ENCODE results near the gene FOXE1. TPM values are rescaled to one million over a fixed set of nuclear protein-coding genes. Genes with fewer than 3 reads are reported as not detected.

Gene FOXE1
- total and polyA plus RNA-seq, 10 of the 15 experiments (the other 5 are each of a cell fraction or from before 2014, with no cell fraction given): not detected

DNA sequence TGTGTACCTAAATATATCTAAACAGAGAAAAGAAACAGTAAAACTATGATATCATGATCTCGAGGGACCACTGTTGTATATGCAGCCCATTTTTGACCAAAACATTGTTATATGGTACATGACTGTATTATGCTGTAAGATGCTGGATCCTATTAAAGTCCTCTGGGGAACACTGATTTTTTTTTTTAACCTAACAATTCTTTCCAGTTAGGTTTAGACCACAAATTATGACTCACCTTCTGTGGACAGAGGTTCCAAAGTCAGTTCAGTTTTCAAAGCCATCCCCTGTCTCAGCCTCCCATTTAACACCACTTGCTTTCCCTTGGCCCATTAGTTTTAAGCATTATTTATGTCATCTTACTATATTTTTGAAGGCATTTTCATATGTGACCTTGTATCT is 42.2 kb downstream of the FOXE1 start (continued):
- TF ChIP-seq MTA3 (IDR thresholded peaks at IDR 0.05; ENCODE audit: borderline replicate concordance, low read length): no peak
- TF ChIP-seq, protein P1, sequence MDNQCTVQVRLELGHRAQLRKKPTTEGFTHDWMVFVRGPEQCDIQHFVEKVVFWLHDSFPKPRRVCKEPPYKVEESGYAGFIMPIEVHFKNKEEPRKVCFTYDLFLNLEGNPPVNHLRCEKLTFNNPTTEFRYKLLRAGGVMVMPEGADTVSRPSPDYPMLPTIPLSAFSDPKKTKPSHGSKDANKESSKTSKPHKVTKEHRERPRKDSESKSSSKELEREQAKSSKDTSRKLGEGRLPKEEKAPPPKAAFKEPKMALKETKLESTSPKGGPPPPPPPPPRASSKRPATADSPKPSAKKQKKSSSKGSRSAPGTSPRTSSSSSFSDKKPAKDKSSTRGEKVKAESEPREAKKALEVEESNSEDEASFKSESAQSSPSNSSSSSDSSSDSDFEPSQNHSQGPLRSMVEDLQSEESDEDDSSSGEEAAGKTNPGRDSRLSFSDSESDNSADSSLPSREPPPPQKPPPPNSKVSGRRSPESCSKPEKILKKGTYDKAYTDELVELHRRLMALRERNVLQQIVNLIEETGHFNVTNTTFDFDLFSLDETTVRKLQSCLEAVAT (IDR thresholded peaks at IDR 0.05): no peak
- TF ChIP-seq, protein P2, sequence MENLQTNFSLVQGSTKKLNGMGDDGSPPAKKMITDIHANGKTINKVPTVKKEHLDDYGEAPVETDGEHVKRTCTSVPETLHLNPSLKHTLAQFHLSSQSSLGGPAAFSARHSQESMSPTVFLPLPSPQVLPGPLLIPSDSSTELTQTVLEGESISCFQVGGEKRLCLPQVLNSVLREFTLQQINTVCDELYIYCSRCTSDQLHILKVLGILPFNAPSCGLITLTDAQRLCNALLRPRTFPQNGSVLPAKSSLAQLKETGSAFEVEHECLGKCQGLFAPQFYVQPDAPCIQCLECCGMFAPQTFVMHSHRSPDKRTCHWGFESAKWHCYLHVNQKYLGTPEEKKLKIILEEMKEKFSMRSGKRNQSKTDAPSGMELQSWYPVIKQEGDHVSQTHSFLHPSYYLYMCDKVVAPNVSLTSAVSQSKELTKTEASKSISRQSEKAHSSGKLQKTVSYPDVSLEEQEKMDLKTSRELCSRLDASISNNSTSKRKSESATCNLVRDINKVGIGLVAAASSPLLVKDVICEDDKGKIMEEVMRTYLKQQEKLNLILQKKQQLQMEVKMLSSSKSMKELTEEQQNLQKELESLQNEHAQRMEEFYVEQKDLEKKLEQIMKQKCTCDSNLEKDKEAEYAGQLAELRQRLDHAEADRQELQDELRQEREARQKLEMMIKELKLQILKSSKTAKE (IDR thresholded peaks at IDR 0.05; ENCODE audit: low read depth, poor library complexity, severe bottlenecking): no peak

DNA sequence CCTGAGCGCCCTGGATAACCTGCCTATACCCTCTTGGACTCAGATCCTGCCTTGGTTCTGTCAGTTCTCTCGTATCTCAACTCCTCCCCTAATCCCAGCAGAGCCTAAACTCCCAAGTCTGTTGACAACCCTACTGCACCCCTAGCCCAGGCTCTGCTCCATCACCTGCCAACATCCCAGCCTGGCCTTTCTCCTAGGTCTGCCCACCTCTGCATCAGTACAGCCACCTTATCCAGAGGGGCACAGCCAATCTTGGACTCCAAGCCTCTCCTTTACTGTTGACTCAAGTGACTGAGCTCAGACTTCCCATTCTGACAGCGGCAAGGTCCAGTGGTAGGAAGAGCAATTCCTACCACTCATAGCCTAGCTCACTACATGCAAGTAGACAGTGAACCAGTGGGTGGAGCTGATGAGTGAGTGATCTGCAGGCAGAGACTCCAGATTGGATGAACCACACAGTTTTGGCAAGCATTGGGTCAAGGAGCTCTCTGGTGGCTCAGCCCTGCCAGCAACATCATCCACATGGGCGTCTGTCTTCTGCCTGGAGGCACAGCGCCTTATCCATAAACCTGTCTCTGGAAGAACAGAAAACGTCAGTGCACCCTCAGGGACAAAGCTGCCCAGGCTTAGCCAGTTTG is 42.8 kb downstream of the FOXE1 start:
- no peaks in the 10 kb centered on the region for H3K9me3 ChIP-seq (replicated peaks; ENCODE audit: control insufficient read depth, insufficient read depth, low read length)
- RAD21 ChIA-PET (ENCODE audit: unreplicated experiment): no interaction called here
- no peaks in the 10 kb centered on the region for H3K79me2 ChIP-seq (ENCODE audit: control insufficient read depth, insufficient read depth, low read length)
- no peak for FAIRE-seq
- WGBS (ENCODE audit: insufficient coverage, insufficient replicate concordance, low lambda C conversion rate, missing lambda C conversion rate): 81% methylated on average over 6 of the region's 6 CpGs
- H3K27ac ChIP-seq (ENCODE audit: control insufficient read depth, insufficient read depth): no peak overlapping the region
- no peaks in the 10 kb centered on the region for H4K20me1 ChIP-seq (ENCODE audit: control insufficient read depth, insufficient read depth)
- DNase-seq (ENCODE audit: low read depth, low spot score): no peak
- H3K4me3 ChIP-seq: no peak overlapping the region
- BruUV-seq (replicated peaks): no TSS peak
- H3K4me1 ChIP-seq (ENCODE audit: control insufficient read depth, insufficient read depth, low read length): no peaks in the 10 kb centered on the region
- no peaks in the 10 kb centered on the region; a peak in 1 of 4 replicates for H3K36me3 ChIP-seq (ENCODE audit: control insufficient read depth in 2 of 2, insufficient read depth in 2 of 2, low read length in 1 of 2)
- no peak overlapping the region for H3K9ac ChIP-seq (ENCODE audit: control insufficient read depth, insufficient read depth, low read length)
- H2AFZ ChIP-seq (ENCODE audit: control insufficient read depth, low read depth, low read length): no peak overlapping the region
- POLR2A ChIA-PET: no interaction called here
- H3K4me2 ChIP-seq (ENCODE audit: control insufficient read depth, insufficient read depth): no peak overlapping the region
- peak; percentile 70 for ATAC-seq
- in situ Hi-C loops (cut with MboI): no loop called here
- CTCF ChIA-PET: no interaction called here
- SMC1A ChIA-PET (ENCODE audit: uncharacterized antibody, unreplicated experiment): interaction anchor here (0.5 kb wide), 1 partner anchor 130 kb away, joined by 3 read pairs; no protein-coding TSS in a partner anchor
- intact Hi-C loops (cut with micrococcal nuclease; ENCODE audit: unreplicated experiment): no loop called here
- H3K27me3 ChIP-seq (replicated peaks in 1 of 2; ENCODE audit: control insufficient read depth in 2 of 2, insufficient read depth in 2 of 2, low read length in 1 of 2): no peaks in the 10 kb centered on the region
- 0 out of 2 replicates have a peak, but pooled peaks have one; percentile 21 for TF ChIP-seq NFYB (IDR thresholded peaks at IDR 0.05; ENCODE audit: insufficient read depth, low read depth, low read length)
- TF ChIP-seq MYC (IDR thresholded peaks at IDR 0.05; ENCODE audit: insufficient read depth, insufficient read length, insufficient replicate concordance, low read length, severe bottlenecking): no peak
- TF ChIP-seq, protein P3, sequence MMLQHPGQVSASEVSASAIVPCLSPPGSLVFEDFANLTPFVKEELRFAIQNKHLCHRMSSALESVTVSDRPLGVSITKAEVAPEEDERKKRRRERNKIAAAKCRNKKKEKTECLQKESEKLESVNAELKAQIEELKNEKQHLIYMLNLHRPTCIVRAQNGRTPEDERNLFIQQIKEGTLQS (IDR thresholded peaks at IDR 0.05; ENCODE audit: borderline replicate concordance, extremely low read depth, low read depth, low read length): no peak
- no peak for TF ChIP-seq RAD21 (IDR thresholded peaks at IDR 0.05; ENCODE audit: insufficient read depth, low read depth, low read length)
- TF ChIP-seq BHLHE40 (IDR thresholded peaks at IDR 0.05; ENCODE audit: borderline replicate concordance in 1 of 2, low read depth in 2 of 2, low read length in 1 of 2): no peak
- no peak for TF ChIP-seq SP1 (IDR thresholded peaks at IDR 0.05; ENCODE audit: low read depth, low read length)
- no peak for TF ChIP-seq DPF2 (IDR thresholded peaks at IDR 0.05)
- no peak for TF ChIP-seq STAT1 (conservative IDR thresholded peaks at IDR 0.05)
- no peak for TF ChIP-seq ZNF24 (IDR thresholded peaks at IDR 0.05)
- no peak for TF ChIP-seq TCF3 (IDR thresholded peaks at IDR 0.05; ENCODE audit: borderline replicate concordance, insufficient read depth, low read depth, low read length)
- TF ChIP-seq, protein P4, sequence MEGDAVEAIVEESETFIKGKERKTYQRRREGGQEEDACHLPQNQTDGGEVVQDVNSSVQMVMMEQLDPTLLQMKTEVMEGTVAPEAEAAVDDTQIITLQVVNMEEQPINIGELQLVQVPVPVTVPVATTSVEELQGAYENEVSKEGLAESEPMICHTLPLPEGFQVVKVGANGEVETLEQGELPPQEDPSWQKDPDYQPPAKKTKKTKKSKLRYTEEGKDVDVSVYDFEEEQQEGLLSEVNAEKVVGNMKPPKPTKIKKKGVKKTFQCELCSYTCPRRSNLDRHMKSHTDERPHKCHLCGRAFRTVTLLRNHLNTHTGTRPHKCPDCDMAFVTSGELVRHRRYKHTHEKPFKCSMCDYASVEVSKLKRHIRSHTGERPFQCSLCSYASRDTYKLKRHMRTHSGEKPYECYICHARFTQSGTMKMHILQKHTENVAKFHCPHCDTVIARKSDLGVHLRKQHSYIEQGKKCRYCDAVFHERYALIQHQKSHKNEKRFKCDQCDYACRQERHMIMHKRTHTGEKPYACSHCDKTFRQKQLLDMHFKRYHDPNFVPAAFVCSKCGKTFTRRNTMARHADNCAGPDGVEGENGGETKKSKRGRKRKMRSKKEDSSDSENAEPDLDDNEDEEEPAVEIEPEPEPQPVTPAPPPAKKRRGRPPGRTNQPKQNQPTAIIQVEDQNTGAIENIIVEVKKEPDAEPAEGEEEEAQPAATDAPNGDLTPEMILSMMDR (IDR thresholded peaks at IDR 0.05 in 2 of 3, conservative IDR thresholded peaks at IDR 0.05 in 1 of 3; ENCODE audit: control insufficient read depth in 2 of 3, extremely low read depth in 1 of 3, insufficient read depth in 1 of 3, low read depth in 3 of 3, low read length in 3 of 3): peak in 2 of 3 experiments; percentile 22 to 23; a peak in 2 of 6 replicates
- TF ChIP-seq POLR2AphosphoS5 (IDR thresholded peaks at IDR 0.05; ENCODE audit: low read length): no peak
- TF ChIP-seq PAX8 (IDR thresholded peaks at IDR 0.05): no peak
